Tibial nerve (tissue), 4 donors: ENCODE data around the gene GPRIN1. TPM values are rescaled to one million over a fixed set of nuclear protein-coding genes. Genes with fewer than 3 reads are reported as not detected.

ENCODE experiments used
- DNase-seq, 2 donors: peaks; one replicate each; pipeline ENCODE4 v3.0.0-alpha.2; 2019; ENCODE audit warnings: low spot score in 2 of 2
- H3K27ac ChIP-seq, 4 donors: fragments of 200-600 bp; sonication (generic) in 3 of 4; one replicate each; pipeline ENCODE4 v1.5.1; 2017 to 2019; ENCODE audit warnings: mild to moderate bottlenecking in 1 of 4
- H3K27me3 ChIP-seq, 2 donors: fragments of 200-600 bp; sonication (generic) in 1 of 2; one replicate each; pipeline versions ENCODE4 v1.5.1 to v1.6.0; 2017 to 2019
- H3K36me3 ChIP-seq, 3 donors: fragments of 200-600 bp; sonication (generic); one replicate each; pipeline ENCODE4 v1.5.1; 2018 to 2019
- H3K4me1 ChIP-seq, 4 donors: fragments of 200-600 bp; sonication (generic) in 3 of 4; one replicate each; pipeline ENCODE4 v1.5.1; 2017 to 2019
- H3K4me3 ChIP-seq, 4 donors: fragments of 200-600 bp; sonication (generic) in 3 of 4; one replicate each; pipeline ENCODE4 v1.5.1; 2017 to 2019; ENCODE audit warnings: mild to moderate bottlenecking in 1 of 4, moderate library complexity in 1 of 4
- H3K9me3 ChIP-seq, 4 donors: fragments of 200-600 bp; sonication (generic) in 3 of 4; one replicate each; pipeline ENCODE4 v1.5.1; 2017 to 2019
- CTCF ChIP-seq, 5 experiments: fragments of 200-600 bp in 3 of 5; fragments of 450-650 bp in 2 of 5; sonication (generic) in 3 of 5; IDR thresholded peaks; one replicate each; pipeline ENCODE4 v1.5.1; 2016 to 2019; ENCODE audit warnings: antibody characterized with exemption in 5 of 5, mild to moderate bottlenecking in 3 of 5, moderate library complexity in 2 of 5
- EP300 ChIP-seq, 2 donors: sonication (generic); formaldehyde crosslinking; IDR thresholded peaks; one replicate each; pipeline ENCODE4 v1.6.1; 2017; ENCODE audit warnings: antibody characterized with exemption in 2 of 2, mild to moderate bottlenecking in 1 of 2
- POLR2A ChIP-seq, 2 donors: fragments of 450-650 bp; IDR thresholded peaks; one replicate each; pipeline ENCODE4 v1.6.1; 2017; ENCODE audit warnings: antibody characterized with exemption in 2 of 2, mild to moderate bottlenecking in 2 of 2, moderate library complexity in 2 of 2
- WGBS, 2 donors: methylation state at CpG; one replicate each; pipeline ENCODE4 v1.1.5; 2018; 5-methylcytosine and 5-hydroxymethylcytosine counted together
- total RNA-seq, 4 donors: library from RNA; depleted of rRNA; stranded (reverse); fragments of >200 nt; gene quantifications; one replicate each; pipeline ENCODE4 v1.1.0, GENCODE V29; 2016

Gene GPRIN1
- total RNA-seq, 4 donors from 2014 or later: 0.22 to 0.90 TPM; not detected in 2

- H3K27me3 ChIP-seq: peaks cover 0 to 97% of the 10 kb centered on the region in 2 donors
These were observed 17.6 kb upstream of the GPRIN1 start for GRCh38 chr5:176627582-176627981.

DNA sequence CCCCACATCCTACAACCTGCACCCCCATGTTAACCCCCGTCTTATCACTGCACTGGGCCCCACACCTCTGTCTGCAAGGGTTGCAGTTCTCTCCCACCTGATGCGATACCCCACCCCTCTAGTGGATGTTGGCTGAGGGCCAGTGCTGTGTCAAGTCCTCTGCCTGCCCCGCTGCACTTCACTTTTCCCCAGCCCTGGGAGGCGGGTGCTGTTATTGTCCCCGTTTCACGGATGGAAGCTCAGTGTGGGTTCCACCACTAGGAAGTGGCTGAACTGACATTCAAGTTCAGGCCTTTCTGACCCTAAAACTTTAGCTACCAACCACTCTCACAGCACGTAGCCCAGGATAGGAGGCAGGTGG lies 16.9 kb upstream of the GPRIN1 start:
- WGBS, 2 donors: 50% methylated on average over 7 of the region's 7 CpGs
- H3K4me1 ChIP-seq: peaks cover 0 to 20% (median 6%) of the 10 kb centered on the region in 4 donors
- peaks cover 0 to 96% of the 10 kb centered on the region in 2 donors for H3K27me3 ChIP-seq
- TF ChIP-seq EP300 (IDR thresholded peaks at IDR 0.05): no peak
- TF ChIP-seq POLR2A (IDR thresholded peaks at IDR 0.05): no peak
- DNase-seq: no peak
- no peak overlapping the region for H3K27ac ChIP-seq
- no peaks in the 10 kb centered on the region for H3K36me3 ChIP-seq
- H3K4me3 ChIP-seq: no peak overlapping the region
- H3K9me3 ChIP-seq: no peaks in the 10 kb centered on the region

More at GRCh38 chr5:176627582-176627981, 17.6 kb upstream of the GPRIN1 start:
- no peak for DNase-seq
- Histone ChIP-seq H3K27ac (no peak overlapping the region), H3K36me3 (no peaks in the 10 kb centered on the region), H3K9me3 (no peaks in the 10 kb centered on the region), H3K4me3 (no peak overlapping the region), H3K4me1 (peaks cover 0 to 20% (median 6%) of the 10 kb centered on the region in 4 donors)
- WGBS, 2 donors: 59 to 81% methylated on average over 5 of the region's 5 CpGs
- TF ChIP-seq EP300 (IDR thresholded peaks at IDR 0.05) (no peak), CTCF (IDR thresholded peaks at IDR 0.05) (no peak), POLR2A (IDR thresholded peaks at IDR 0.05) (no peak)

DNA sequence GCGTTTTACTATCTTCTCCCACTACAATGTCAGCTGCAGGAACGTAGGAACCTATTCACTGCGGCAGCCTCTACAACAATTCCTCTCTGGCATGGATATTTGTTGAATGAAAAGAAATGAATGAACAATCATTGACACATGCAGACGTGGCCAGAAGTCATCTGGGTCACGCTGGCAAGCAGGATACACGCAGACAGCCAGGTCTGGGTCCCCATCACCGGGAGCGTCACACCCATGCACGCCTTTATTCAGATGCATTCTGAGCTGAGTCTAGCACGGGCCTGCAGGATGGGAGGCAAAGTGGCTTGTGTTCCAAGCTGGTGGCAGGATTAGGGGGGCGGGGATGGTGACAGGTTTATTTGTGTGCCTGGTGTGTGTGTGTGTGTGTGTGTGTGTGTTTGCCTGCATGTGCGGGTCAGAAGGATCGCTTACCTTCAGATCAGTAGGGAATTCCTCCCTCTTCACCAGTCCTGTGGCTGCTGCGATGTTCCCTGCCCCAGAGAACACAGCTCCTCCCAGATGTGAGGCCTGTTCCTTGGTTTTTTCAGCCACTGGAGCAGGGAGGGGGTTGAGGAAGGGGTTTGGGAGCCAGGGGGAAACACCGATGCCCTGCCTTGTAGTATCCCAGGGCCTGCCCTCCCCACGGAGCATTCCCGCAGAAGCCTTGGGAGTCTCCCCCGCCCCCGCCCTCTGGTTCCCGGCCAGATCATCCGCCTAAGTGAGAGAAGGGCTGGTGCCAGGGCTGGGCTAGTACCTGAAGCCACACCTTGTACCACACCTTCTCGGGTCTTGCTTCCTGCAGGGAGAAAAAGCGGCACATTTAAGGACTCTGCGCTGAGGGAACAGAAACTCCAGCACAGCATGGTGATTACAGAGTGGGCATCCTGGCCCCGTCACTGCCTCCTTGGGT lies 16.3 kb upstream of the GPRIN1 start:
- H3K4me3 ChIP-seq: no peak overlapping the region
- H3K36me3 ChIP-seq: no peaks in the 10 kb centered on the region
- TF ChIP-seq CTCF (IDR thresholded peaks at IDR 0.05) (no peak), EP300 (IDR thresholded peaks at IDR 0.05) (no peak), POLR2A (IDR thresholded peaks at IDR 0.05) (no peak)
- no peak overlapping the region for H3K27ac ChIP-seq
- no peaks in the 10 kb centered on the region for H3K9me3 ChIP-seq
- H3K4me1 ChIP-seq: peaks cover 0 to 20% (median 6%) of the 10 kb centered on the region in 4 donors
- no peak for DNase-seq
- WGBS, 2 donors: 44 to 45% methylated on average over 22 to 25 of the region's 25 CpGs
- peaks cover 0 to 96% of the 10 kb centered on the region in 2 donors for H3K27me3 ChIP-seq

GRCh38 chr5:176625512-176625911 lies 15.6 kb upstream of the GPRIN1 start:
- Histone ChIP-seq H3K27me3 (peaks cover 0 to 96% of the 10 kb centered on the region in 2 donors), H3K4me3 (no peak overlapping the region), H3K27ac (no peak overlapping the region), H3K36me3 (no peaks in the 10 kb centered on the region), H3K4me1 (peaks cover 0 to 19% (median 5%) of the 10 kb centered on the region in 4 donors), H3K9me3 (no peaks in the 10 kb centered on the region)
- TF ChIP-seq CTCF (IDR thresholded peaks at IDR 0.05) (no peak), EP300 (IDR thresholded peaks at IDR 0.05) (no peak), POLR2A (IDR thresholded peaks at IDR 0.05) (no peak)
- no peak for DNase-seq
- 69 to 70% methylated on average over 2 of the region's 2 CpGs for WGBS, 2 donors

DNA sequence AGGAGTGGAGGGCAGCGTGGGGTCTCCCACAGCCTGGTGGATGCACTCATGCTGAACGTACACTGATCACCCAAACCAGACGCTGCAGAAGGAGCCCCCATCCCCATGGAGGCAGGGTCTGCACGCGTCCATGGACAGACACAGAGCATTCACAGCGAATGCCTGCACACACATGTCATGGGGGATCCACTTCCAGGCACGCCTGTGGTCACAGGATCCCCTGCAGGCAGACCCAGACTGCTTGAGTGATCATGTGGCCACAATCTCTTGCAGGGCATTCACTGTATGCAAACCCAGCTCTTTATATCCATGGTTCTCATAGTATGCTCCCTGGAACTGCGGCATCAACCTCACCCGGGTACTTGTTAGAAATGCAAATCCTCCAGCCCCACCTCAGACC lies 15.0 kb upstream of the GPRIN1 start:
- Histone ChIP-seq H3K27me3 (peaks cover 0 to 98% of the 10 kb centered on the region in 2 donors), H3K27ac (no peak overlapping the region), H3K4me1 (peaks cover 0 to 19% (median 6%) of the 10 kb centered on the region in 4 donors), H3K4me3 (no peak overlapping the region), H3K9me3 (no peaks in the 10 kb centered on the region), H3K36me3 (no peaks in the 10 kb centered on the region)
- 42 to 63% methylated on average over 9 of the region's 9 CpGs for WGBS, 2 donors
- TF ChIP-seq CTCF (IDR thresholded peaks at IDR 0.05) (no peak), POLR2A (IDR thresholded peaks at IDR 0.05) (no peak), EP300 (IDR thresholded peaks at IDR 0.05) (no peak)
- DNase-seq: no peak
